ENCODE data around the gene CD1C. TPM values are rescaled to one million over a fixed set of nuclear protein-coding genes. Genes with fewer than 3 reads are reported as not detected.

Gene CD1C
- polyA plus RNA-seq, 1 donor (not counting 4 experiments of a cell fraction or from before 2014, with no cell fraction given) = not detected

GRCh38 chr1:158329733-158330132 is 40.0 kb downstream of the CD1C start:
- H3K27me3 ChIP-seq (ENCODE audit: control insufficient read depth, extremely low read depth, insufficient read depth, low read length) = no peaks in the 10 kb centered on the region
- H3K4me1 ChIP-seq (ENCODE audit: control insufficient read depth, extremely low read depth, insufficient read depth, low read length) = no peaks in the 10 kb centered on the region
- DNase-seq (ENCODE audit: low read depth, low spot score) (no peak), FAIRE-seq (no peak)
- H3K79me2 ChIP-seq (ENCODE audit: control insufficient read depth, insufficient read depth, low read length) = no peaks in the 10 kb centered on the region
- no peak overlapping the region for H3K27ac ChIP-seq (ENCODE audit: control insufficient read depth, insufficient read depth, low read length)
- no peaks in the 10 kb centered on the region for H4K20me1 ChIP-seq (ENCODE audit: control insufficient read depth, extremely low read depth, insufficient read depth, low read length)
- H3K9me3 ChIP-seq (ENCODE audit: control insufficient read depth, low read depth, low read length) = no peaks in the 10 kb centered on the region
- H3K9me1 ChIP-seq (ENCODE audit: control insufficient read depth, extremely low read depth, insufficient read depth, low read length) = no peaks in the 10 kb centered on the region
- H2AFZ ChIP-seq (ENCODE audit: control insufficient read depth, low read length) = no peak overlapping the region
- H3K4me3 ChIP-seq (ENCODE audit: control insufficient read depth in 2 of 3, extremely low read depth in 1 of 3, insufficient read depth in 2 of 3, low read depth in 1 of 3, low read length in 3 of 3) = no peak overlapping the region
- dilution Hi-C loops (cut with MboI; ENCODE audit: extremely low pct_ligation_motif_present, low sequenced_read_pairs) = no loop called here
- H3K36me3 ChIP-seq (ENCODE audit: control insufficient read depth in 2 of 2, extremely low read depth in 1 of 2, insufficient read depth in 2 of 2, low read length in 2 of 2) = no peaks in the 10 kb centered on the region
- TF ChIP-seq, protein P1, sequence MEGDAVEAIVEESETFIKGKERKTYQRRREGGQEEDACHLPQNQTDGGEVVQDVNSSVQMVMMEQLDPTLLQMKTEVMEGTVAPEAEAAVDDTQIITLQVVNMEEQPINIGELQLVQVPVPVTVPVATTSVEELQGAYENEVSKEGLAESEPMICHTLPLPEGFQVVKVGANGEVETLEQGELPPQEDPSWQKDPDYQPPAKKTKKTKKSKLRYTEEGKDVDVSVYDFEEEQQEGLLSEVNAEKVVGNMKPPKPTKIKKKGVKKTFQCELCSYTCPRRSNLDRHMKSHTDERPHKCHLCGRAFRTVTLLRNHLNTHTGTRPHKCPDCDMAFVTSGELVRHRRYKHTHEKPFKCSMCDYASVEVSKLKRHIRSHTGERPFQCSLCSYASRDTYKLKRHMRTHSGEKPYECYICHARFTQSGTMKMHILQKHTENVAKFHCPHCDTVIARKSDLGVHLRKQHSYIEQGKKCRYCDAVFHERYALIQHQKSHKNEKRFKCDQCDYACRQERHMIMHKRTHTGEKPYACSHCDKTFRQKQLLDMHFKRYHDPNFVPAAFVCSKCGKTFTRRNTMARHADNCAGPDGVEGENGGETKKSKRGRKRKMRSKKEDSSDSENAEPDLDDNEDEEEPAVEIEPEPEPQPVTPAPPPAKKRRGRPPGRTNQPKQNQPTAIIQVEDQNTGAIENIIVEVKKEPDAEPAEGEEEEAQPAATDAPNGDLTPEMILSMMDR (optimal IDR thresholded peaks at IDR 0.05 in 1 of 3, IDR thresholded peaks at IDR 0.05 in 1 of 3, conservative IDR thresholded peaks at IDR 0.05 in 1 of 3; ENCODE audit: extremely low read depth in 1 of 3, insufficient read depth in 2 of 3, low read length in 3 of 3) = peak in 2 of 3 experiments; percentile 49
- TF ChIP-seq EZH2 (IDR thresholded peaks at IDR 0.05; ENCODE audit: low read length) = no peak
- H3K4me2 ChIP-seq (ENCODE audit: control insufficient read depth, extremely low read depth, insufficient read depth, low read depth, low read length) = no peak overlapping the region
- no peak overlapping the region for H3K9ac ChIP-seq (ENCODE audit: control insufficient read depth, extremely low read depth, insufficient read depth, low read length)

- Histone ChIP-seq H3K9me3 (ENCODE audit: control insufficient read depth, low read depth, low read length) (no peaks in the 10 kb centered on the region), H3K9ac (ENCODE audit: control insufficient read depth, extremely low read depth, insufficient read depth, low read length) (no peak overlapping the region), H3K36me3 (ENCODE audit: control insufficient read depth in 2 of 2, extremely low read depth in 1 of 2, insufficient read depth in 2 of 2, low read length in 2 of 2) (no peaks in the 10 kb centered on the region), H3K4me1 (ENCODE audit: control insufficient read depth, extremely low read depth, insufficient read depth, low read length) (no peaks in the 10 kb centered on the region), H3K4me3 (ENCODE audit: control insufficient read depth in 2 of 3, extremely low read depth in 1 of 3, insufficient read depth in 2 of 3, low read depth in 1 of 3, low read length in 3 of 3) (no peak overlapping the region), H4K20me1 (ENCODE audit: control insufficient read depth, extremely low read depth, insufficient read depth, low read length) (no peaks in the 10 kb centered on the region), H3K27me3 (ENCODE audit: control insufficient read depth, extremely low read depth, insufficient read depth, low read length) (no peaks in the 10 kb centered on the region), H3K27ac (ENCODE audit: control insufficient read depth, insufficient read depth, low read length) (no peak overlapping the region), H3K4me2 (ENCODE audit: control insufficient read depth, extremely low read depth, insufficient read depth, low read depth, low read length) (no peak overlapping the region), H3K79me2 (ENCODE audit: control insufficient read depth, insufficient read depth, low read length) (no peaks in the 10 kb centered on the region), H3K9me1 (ENCODE audit: control insufficient read depth, extremely low read depth, insufficient read depth, low read length) (no peaks in the 10 kb centered on the region), H2AFZ (ENCODE audit: control insufficient read depth, low read length) (no peak overlapping the region)
- dilution Hi-C loops (cut with MboI; ENCODE audit: extremely low pct_ligation_motif_present, low sequenced_read_pairs) = no loop called here
- DNase-seq (ENCODE audit: low read depth, low spot score) (no peak), FAIRE-seq (no peak)
- TF ChIP-seq, protein P1 (optimal IDR thresholded peaks at IDR 0.05 in 1 of 3, IDR thresholded peaks at IDR 0.05 in 1 of 3, conservative IDR thresholded peaks at IDR 0.05 in 1 of 3; ENCODE audit: extremely low read depth in 1 of 3, insufficient read depth in 2 of 3, low read length in 3 of 3) = no peak
- no peak for TF ChIP-seq EZH2 (IDR thresholded peaks at IDR 0.05; ENCODE audit: low read length)
Measured at GRCh38 chr1:158330391-158331105, 40.8 kb downstream of the CD1C start.

Data from keratinocyte (primary cell).